AG04450 (cell line): ENCODE results near the gene SH3BP5L. TPM values are rescaled to one million over a fixed set of nuclear protein-coding genes. Genes with fewer than 3 reads are reported as not detected.

Source experiments
- CTCF ChIA-PET: fragments of 300-600, 350-600 bp; formaldehyde crosslinking; extraction: SDS; loops from one replicate; lab custom pipeline; 2022; ENCODE audit warnings: antibody characterized with exemption, inconsistent platforms; lab: Charles Lee
- POLR2A ChIA-PET: fragments of 350-600 bp; formaldehyde crosslinking; extraction: SDS; loops from one replicate; lab custom pipeline; 2021; ENCODE audit warnings: antibody characterized with exemption, inconsistent platforms; lab: Yijun Ruan, JAX
- DNase-seq: peaks from one replicate; pipeline ENCODE4 v3.0.0-alpha.2; 2011; ENCODE audit warnings: low read depth, low spot score
- H3K27ac ChIP-seq: one replicate; pipeline ENCODE4 v1.5.1; 2012; ENCODE audit warnings: low read depth, low read length, control low read depth
- H3K27me3 ChIP-seq: one replicate; pipeline ENCODE4 v1.6.0; 2012; ENCODE audit warnings: low read length; ENCODE audit not compliant: control insufficient read depth, insufficient read depth
- H3K4me3 ChIP-seq: 2 replicates; pipeline ENCODE4 v1.5.1; 2011; ENCODE audit warnings: mild to moderate bottlenecking, low read depth, low read length, control low read depth
- H3K9me3 ChIP-seq: 2 replicates; pipeline ENCODE4 v1.5.1; 2012; ENCODE audit warnings: low read length; ENCODE audit not compliant: control insufficient read depth, insufficient read depth
- CTCF ChIP-seq: IDR thresholded peaks from 2 replicates; pipeline ENCODE4 v1.5.1; 2011; ENCODE audit warnings: low read depth, low read length, control low read depth, inconsistent platforms
- polyA plus RNA-seq: library from polyadenylated mRNA; depleted of rRNA; stranded (reverse); fragments of >200 nt; gene quantifications from 2 replicates; pipeline ENCODE4 v1.2.3, GENCODE V29; 2011

The SH3BP5L gene
- polyA plus RNA-seq, 1 experiment = 15.3 TPM

GRCh38 chr1:248824701-248825100 is 1.0 kb downstream of the SH3BP5L start:
- no peak for DNase-seq
- ChIA-PET CTCF (interaction anchor here (1.1 kb wide), 1 partner anchor 19 kb away, joined by 4 read pairs; no protein-coding TSS in a partner anchor), POLR2A (interaction anchor here (1.8 to 2.0 kb wide), 2 partner anchors 13 to 48 kb away, joined by 7 to 27 read pairs; partner anchors contain the start of gene ZNF672)
- Histone ChIP-seq H3K9me3 (no peaks in the 10 kb centered on the region), H3K27me3 (no peaks in the 10 kb centered on the region), H3K27ac (peak overlapping the region; percentile 11), H3K4me3 (peak overlapping the region; percentile 99)
- TF ChIP-seq CTCF = no peak

- peak overlapping the region; percentile 11 for H3K27ac ChIP-seq
- no peaks in the 10 kb centered on the region for H3K9me3 ChIP-seq
- peak overlapping the region; percentile 99 for H3K4me3 ChIP-seq
- no peak for TF ChIP-seq CTCF
- POLR2A ChIA-PET = no interaction called here
- no peak for DNase-seq
- H3K27me3 ChIP-seq = no peaks in the 10 kb centered on the region
- CTCF ChIA-PET = no interaction called here
These were observed 1.4 kb downstream of the SH3BP5L start for GRCh38 chr1:248824301-248824700.

GRCh38 chr1:248823517-248824001 is 2.2 kb downstream of the SH3BP5L start:
- no peak for TF ChIP-seq CTCF
- CTCF ChIA-PET = no interaction called here
- POLR2A ChIA-PET = no interaction called here
- peak overlapping the region; percentile 49 for H3K4me3 ChIP-seq
- DNase-seq = no peak
- H3K27me3 ChIP-seq = no peaks in the 10 kb centered on the region
- no peaks in the 10 kb centered on the region for H3K9me3 ChIP-seq
- peak overlapping the region; percentile 39 for H3K27ac ChIP-seq

- POLR2A ChIA-PET = no interaction called here
- TF ChIP-seq CTCF = no peak
These were observed 3.3 kb downstream of the SH3BP5L start for GRCh38 chr1:248822148-248823032.

GRCh38 chr1:248821641-248822040 is 4.1 kb downstream of the SH3BP5L start:
- no peaks in the 10 kb centered on the region for H3K27me3 ChIP-seq
- H3K4me3 ChIP-seq = no peak overlapping the region

More at GRCh38 chr1:248822148-248823032, 3.3 kb downstream of the SH3BP5L start:
- Histone ChIP-seq H3K27me3 (no peaks in the 10 kb centered on the region), H3K9me3 (no peaks in the 10 kb centered on the region), H3K27ac (peak overlapping the region; percentile 52), H3K4me3 (peak overlapping the region; percentile 49)
- DNase-seq = no peak
- CTCF ChIA-PET = no interaction called here

More at GRCh38 chr1:248821641-248822040, 4.1 kb downstream of the SH3BP5L start:
- ChIA-PET CTCF (no interaction called here), POLR2A (interaction anchor here (1.4 kb wide), 1 partner anchor 16 kb away, joined by 4 read pairs; the partner anchor contains the start of gene ZNF672)
- Histone ChIP-seq H3K27ac (peak overlapping the region; percentile 70), H3K9me3 (no peaks in the 10 kb centered on the region)
- TF ChIP-seq CTCF = no peak
- no peak for DNase-seq
